Sigmoid colon (tissue), 7 donors: Measurements from ENCODE around the gene AVPR2. TPM values are rescaled to one million over a fixed set of nuclear protein-coding genes. Genes with fewer than 3 reads are reported as not detected.
A peak's percentile ranks its signal among the peaks of the same experiment; 100 is the strongest.

Experiments used
- DNase-seq: peaks from one replicate; pipeline ENCODE4 v3.0.0-alpha.2; 2019
- H3K27ac ChIP-seq, 4 donors: fragments of 200-600 bp; sonication (generic); one replicate each; pipeline ENCODE4 v1.5.1; 2016 to 2019; ENCODE audit warnings: mild to moderate bottlenecking in 1 of 4
- H3K27me3 ChIP-seq, 3 donors: fragments of 200-600 bp; sonication (generic); one replicate each; pipeline ENCODE4 v1.5.1; 2019; ENCODE audit warnings: mild to moderate bottlenecking in 1 of 3
- H3K36me3 ChIP-seq, 4 donors: fragments of 200-600 bp; sonication (generic); one replicate each; pipeline ENCODE4 v1.5.1; 2016 to 2019
- H3K4me1 ChIP-seq, 4 donors: fragments of 200-600 bp; sonication (generic); one replicate each; pipeline ENCODE4 v1.5.1; 2017 to 2019
- H3K4me3 ChIP-seq, 4 donors: fragments of 200-600 bp; sonication (generic); one replicate each; pipeline ENCODE4 v1.5.1; 2017 to 2019; ENCODE audit warnings: mild to moderate bottlenecking in 2 of 4, moderate library complexity in 1 of 4
- H3K9me3 ChIP-seq, 4 donors: fragments of 200-600 bp in 3 of 4; sonication (generic) in 3 of 4; one replicate each; pipeline versions ENCODE4 v1.5.1 to v1.6.1; 2013 to 2019
- CTCF ChIP-seq, 4 experiments: fragments of 450-650 bp in 3 of 4; fragments of 200-600 bp in 1 of 4; IDR thresholded peaks; one replicate each; pipeline ENCODE4 v1.5.1; 2016 to 2019; ENCODE audit warnings: antibody characterized with exemption in 4 of 4, mild to moderate bottlenecking in 3 of 4, moderate library complexity in 2 of 4
- EP300 ChIP-seq, 4 donors: sonication (generic); formaldehyde crosslinking; IDR thresholded peaks; one replicate each; pipeline ENCODE4 v1.6.1; 2017; ENCODE audit warnings: antibody characterized with exemption in 4 of 4
- POLR2A ChIP-seq, 2 donors: fragments of 450-650 bp; IDR thresholded peaks; one replicate each; pipeline ENCODE4 v1.6.1; 2016; ENCODE audit warnings: antibody characterized with exemption in 2 of 2, mild to moderate bottlenecking in 2 of 2, moderate library complexity in 2 of 2
- POLR2AphosphoS5 ChIP-seq, 4 donors: sonication (generic); formaldehyde crosslinking; IDR thresholded peaks; one replicate each; pipeline ENCODE4 v1.6.1; 2017; ENCODE audit warnings: antibody characterized with exemption in 4 of 4
- WGBS, 2 donors: extraction: QIAGEN DNeasy Blood & Tissue Kit; methylation state at CpG; one replicate each; pipeline ENCODE4 v1.1.7; 2013; 5-methylcytosine and 5-hydroxymethylcytosine counted together
- intact Hi-C: fragments of 100-400 bp; cut with DNase I; formaldehyde crosslinking; loops from one replicate; pipeline ENCODE4 v1.15.1; 2023
- polyA plus RNA-seq, 3 donors: library from polyadenylated mRNA; stranded (reverse); fragments of 200-250 nt; gene quantifications; one replicate each; pipeline ENCODE4 v1.2.3, GENCODE V29; 2013
- total RNA-seq, 4 donors: library from RNA; depleted of rRNA; stranded (reverse); fragments of >200 nt; gene quantifications; one replicate each; pipeline ENCODE4 v1.1.0, GENCODE V29; 2016
- donor health status: healthy with polysubstance abuse.
- donor health status: Bipolar disorder and iron deficiency.
- donor health status: healthy.

Gene AVPR2
- total and polyA plus RNA-seq, 7 donors: 1.1 to 2.2 (median 1.1) TPM; not detected in 2

GRCh38 chrX:153865321-153865580 is 39.2 kb upstream of the AVPR2 start:
- WGBS, 2 donors: 94 to 97% methylated on average over 11 of the region's 11 CpGs
- TF ChIP-seq POLR2A (IDR thresholded peaks at IDR 0.05) (no peak), CTCF (IDR thresholded peaks at IDR 0.05) (no peak)
- Histone ChIP-seq H3K9me3 (no peaks in the 10 kb centered on the region), H3K27ac (no peak overlapping the region), H3K4me3 (no peak overlapping the region), H3K27me3 (peaks cover 0 to 2% (median 0%) of the 10 kb centered on the region in 3 donors), H3K4me1 (no peaks in the 10 kb centered on the region), H3K36me3 (no peaks in the 10 kb centered on the region)
- no peak for DNase-seq
- intact Hi-C loops: no loop called here

- H3K36me3 ChIP-seq: no peaks in the 10 kb centered on the region
- TF ChIP-seq POLR2AphosphoS5 (IDR thresholded peaks at IDR 0.05) (no peak), POLR2A (IDR thresholded peaks at IDR 0.05) (no peak), CTCF (IDR thresholded peaks at IDR 0.05) (no peak), EP300 (IDR thresholded peaks at IDR 0.05) (no peak)
- no peaks in the 10 kb centered on the region for H3K4me1 ChIP-seq
- H3K27me3 ChIP-seq: peaks cover 0 to 4% (median 0%) of the 10 kb centered on the region in 3 donors
- H3K27ac ChIP-seq: no peak overlapping the region
- intact Hi-C loops: no loop called here
- no peaks in the 10 kb centered on the region for H3K9me3 ChIP-seq
- no peak overlapping the region for H3K4me3 ChIP-seq
- WGBS, 2 donors: 90 to 94% methylated on average over 9 of the region's 9 CpGs
- DNase-seq: no peak
These were observed 38.8 kb upstream of the AVPR2 start for GRCh38 chrX:153865685-153866084.

- peak; percentile 42 for DNase-seq
- no peak for TF ChIP-seq POLR2A (IDR thresholded peaks at IDR 0.05)
- TF ChIP-seq EP300 (IDR thresholded peaks at IDR 0.05): no peak
- TF ChIP-seq POLR2AphosphoS5 (IDR thresholded peaks at IDR 0.05): no peak
- no peak for TF ChIP-seq CTCF (IDR thresholded peaks at IDR 0.05)
- WGBS, 2 donors: 81 to 90% methylated on average over 22 of the region's 22 CpGs
These were observed 38.0 kb upstream of the AVPR2 start for GRCh38 chrX:153866302-153867019.

GRCh38 chrX:153867139-153867538 is 37.3 kb upstream of the AVPR2 start:
- no peaks in the 10 kb centered on the region for H3K9me3 ChIP-seq
- no peak for TF ChIP-seq CTCF (IDR thresholded peaks at IDR 0.05)
- no peak for TF ChIP-seq POLR2AphosphoS5 (IDR thresholded peaks at IDR 0.05)
- TF ChIP-seq EP300 (IDR thresholded peaks at IDR 0.05): no peak
- no peak for TF ChIP-seq POLR2A (IDR thresholded peaks at IDR 0.05)
- H3K4me1 ChIP-seq: no peaks in the 10 kb centered on the region
- WGBS, 2 donors: 57 to 82% methylated on average over 9 of the region's 9 CpGs
- DNase-seq: no peak
- H3K36me3 ChIP-seq: no peaks in the 10 kb centered on the region
- intact Hi-C loops: no loop called here
- no peak overlapping the region for H3K4me3 ChIP-seq
- H3K27ac ChIP-seq: no peak overlapping the region
- H3K27me3 ChIP-seq: peaks cover 0 to 7% (median 0%) of the 10 kb centered on the region in 3 donors

More at GRCh38 chrX:153866302-153867019, 38.0 kb upstream of the AVPR2 start:
- Histone ChIP-seq H3K4me3 (no peak overlapping the region), H3K9me3 (no peaks in the 10 kb centered on the region), H3K27me3 (peaks cover 0 to 7% (median 0%) of the 10 kb centered on the region in 3 donors), H3K27ac (no peak overlapping the region), H3K4me1 (no peaks in the 10 kb centered on the region), H3K36me3 (no peaks in the 10 kb centered on the region)
- intact Hi-C loops: no loop called here

- H3K27me3 ChIP-seq: peaks cover 0 to 7% (median 0%) of the 10 kb centered on the region in 3 donors
- H3K27ac ChIP-seq: no peak overlapping the region
- no peak overlapping the region for H3K4me3 ChIP-seq
- intact Hi-C loops: no loop called here
- H3K4me1 ChIP-seq: no peaks in the 10 kb centered on the region
- no peak for TF ChIP-seq POLR2AphosphoS5 (IDR thresholded peaks at IDR 0.05)
- TF ChIP-seq EP300 (IDR thresholded peaks at IDR 0.05): no peak
- no peak for TF ChIP-seq POLR2A (IDR thresholded peaks at IDR 0.05)
- no peak for TF ChIP-seq CTCF (IDR thresholded peaks at IDR 0.05)
- H3K36me3 ChIP-seq: no peaks in the 10 kb centered on the region
- no peaks in the 10 kb centered on the region for H3K9me3 ChIP-seq
- no peak for DNase-seq
- WGBS, 2 donors: 89 to 93% methylated on average over 13 of the region's 13 CpGs
These were observed 36.8 kb upstream of the AVPR2 start for GRCh38 chrX:153867671-153868070.
